GM12865 (cell line): ENCODE results near the gene B3GALT5.

Experiments
- DNase-seq: peaks from one replicate; pipeline ENCODE4 v3.0.0; 2010; ENCODE audit warnings: low read depth
- H3K4me3 ChIP-seq: 2 replicates; pipeline ENCODE4 v1.5.1; 2011; ENCODE audit warnings: mild to moderate bottlenecking, low read depth, low read length, control low read depth
- TF ChIP-seq, protein P1 (sequence below): IDR thresholded peaks from 2 replicates; pipeline ENCODE4 v1.5.1; 2011; ENCODE audit warnings: low read length, control low read depth, low read depth, inconsistent platforms; ENCODE audit not compliant: insufficient read depth; ENCODE audit errors: missing control alignments

Gene B3GALT5, protein sequence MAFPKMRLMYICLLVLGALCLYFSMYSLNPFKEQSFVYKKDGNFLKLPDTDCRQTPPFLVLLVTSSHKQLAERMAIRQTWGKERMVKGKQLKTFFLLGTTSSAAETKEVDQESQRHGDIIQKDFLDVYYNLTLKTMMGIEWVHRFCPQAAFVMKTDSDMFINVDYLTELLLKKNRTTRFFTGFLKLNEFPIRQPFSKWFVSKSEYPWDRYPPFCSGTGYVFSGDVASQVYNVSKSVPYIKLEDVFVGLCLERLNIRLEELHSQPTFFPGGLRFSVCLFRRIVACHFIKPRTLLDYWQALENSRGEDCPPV

DNA sequence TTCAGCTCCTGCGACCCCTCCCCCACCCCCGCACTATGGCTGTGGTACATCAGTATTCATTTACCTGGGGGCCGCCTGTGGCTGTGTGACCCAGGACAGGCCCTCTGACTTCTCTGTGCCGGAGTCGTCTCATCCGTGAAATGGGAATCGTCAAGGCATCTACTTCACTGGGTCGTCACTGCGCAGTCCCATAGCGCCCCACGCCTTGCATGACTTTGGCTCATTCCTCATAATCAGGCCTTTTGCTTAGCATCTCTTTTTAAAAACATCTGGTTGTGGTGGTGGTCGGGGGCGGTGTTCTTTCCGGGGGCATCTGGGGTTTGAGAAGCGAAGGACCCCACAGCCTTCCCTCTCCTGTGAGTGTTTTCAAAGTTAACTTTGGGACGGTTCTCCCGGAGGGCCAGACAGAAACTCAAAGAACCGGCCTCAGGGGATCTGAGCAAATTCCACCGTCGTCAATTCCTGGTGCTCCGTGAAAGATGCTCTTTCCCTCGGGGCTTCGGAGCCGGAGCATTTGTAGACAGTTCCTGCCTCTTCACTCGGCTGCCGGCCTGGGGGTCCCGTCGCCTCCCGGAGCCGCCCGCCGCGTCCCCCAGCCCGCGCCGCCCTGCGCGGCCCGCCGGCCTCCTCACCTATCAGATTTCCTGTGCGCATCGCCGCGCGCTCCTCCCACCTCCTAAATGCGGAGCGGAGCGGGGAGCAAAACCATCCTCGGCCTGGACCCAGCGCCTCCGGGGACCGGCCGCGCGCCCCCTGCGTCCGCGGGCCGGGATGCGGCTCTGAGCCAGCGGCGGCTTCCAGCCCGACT is at the start of gene B3GALT5:
TSS of gene B3GALT5 (plus strand) at position 708 of the 808 bp plus-strand sequence. CDS start 47,620 bp downstream, outside the sequence.
- TF ChIP-seq, protein P1, sequence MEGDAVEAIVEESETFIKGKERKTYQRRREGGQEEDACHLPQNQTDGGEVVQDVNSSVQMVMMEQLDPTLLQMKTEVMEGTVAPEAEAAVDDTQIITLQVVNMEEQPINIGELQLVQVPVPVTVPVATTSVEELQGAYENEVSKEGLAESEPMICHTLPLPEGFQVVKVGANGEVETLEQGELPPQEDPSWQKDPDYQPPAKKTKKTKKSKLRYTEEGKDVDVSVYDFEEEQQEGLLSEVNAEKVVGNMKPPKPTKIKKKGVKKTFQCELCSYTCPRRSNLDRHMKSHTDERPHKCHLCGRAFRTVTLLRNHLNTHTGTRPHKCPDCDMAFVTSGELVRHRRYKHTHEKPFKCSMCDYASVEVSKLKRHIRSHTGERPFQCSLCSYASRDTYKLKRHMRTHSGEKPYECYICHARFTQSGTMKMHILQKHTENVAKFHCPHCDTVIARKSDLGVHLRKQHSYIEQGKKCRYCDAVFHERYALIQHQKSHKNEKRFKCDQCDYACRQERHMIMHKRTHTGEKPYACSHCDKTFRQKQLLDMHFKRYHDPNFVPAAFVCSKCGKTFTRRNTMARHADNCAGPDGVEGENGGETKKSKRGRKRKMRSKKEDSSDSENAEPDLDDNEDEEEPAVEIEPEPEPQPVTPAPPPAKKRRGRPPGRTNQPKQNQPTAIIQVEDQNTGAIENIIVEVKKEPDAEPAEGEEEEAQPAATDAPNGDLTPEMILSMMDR = no peak
- no peak within 1 kb of the TSS for H3K4me3 ChIP-seq
- DNase-seq = no peak

DNA sequence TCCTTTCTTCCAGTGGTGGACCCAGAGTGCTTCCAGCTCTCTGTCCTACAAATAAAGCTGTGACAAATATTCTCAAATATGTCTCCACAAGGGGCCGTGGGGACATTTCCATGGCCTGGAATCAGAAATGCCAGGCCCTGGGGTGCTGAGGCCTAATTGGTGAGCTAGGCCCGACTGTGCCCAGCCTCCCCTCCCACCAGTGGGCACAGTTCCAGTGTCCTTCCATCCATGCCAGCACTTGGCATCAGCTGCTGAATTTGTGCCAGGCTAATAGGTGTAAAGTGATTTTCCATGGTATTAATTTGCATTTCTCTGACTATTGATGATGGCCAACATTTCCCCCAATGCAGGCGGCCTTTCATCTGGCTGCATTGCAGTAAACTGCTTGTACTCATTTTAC is 48.5 kb upstream of the B3GALT5 start:
- TF ChIP-seq, protein P1 = no peak
- no peak overlapping the region for H3K4me3 ChIP-seq
- no peak for DNase-seq

DNA sequence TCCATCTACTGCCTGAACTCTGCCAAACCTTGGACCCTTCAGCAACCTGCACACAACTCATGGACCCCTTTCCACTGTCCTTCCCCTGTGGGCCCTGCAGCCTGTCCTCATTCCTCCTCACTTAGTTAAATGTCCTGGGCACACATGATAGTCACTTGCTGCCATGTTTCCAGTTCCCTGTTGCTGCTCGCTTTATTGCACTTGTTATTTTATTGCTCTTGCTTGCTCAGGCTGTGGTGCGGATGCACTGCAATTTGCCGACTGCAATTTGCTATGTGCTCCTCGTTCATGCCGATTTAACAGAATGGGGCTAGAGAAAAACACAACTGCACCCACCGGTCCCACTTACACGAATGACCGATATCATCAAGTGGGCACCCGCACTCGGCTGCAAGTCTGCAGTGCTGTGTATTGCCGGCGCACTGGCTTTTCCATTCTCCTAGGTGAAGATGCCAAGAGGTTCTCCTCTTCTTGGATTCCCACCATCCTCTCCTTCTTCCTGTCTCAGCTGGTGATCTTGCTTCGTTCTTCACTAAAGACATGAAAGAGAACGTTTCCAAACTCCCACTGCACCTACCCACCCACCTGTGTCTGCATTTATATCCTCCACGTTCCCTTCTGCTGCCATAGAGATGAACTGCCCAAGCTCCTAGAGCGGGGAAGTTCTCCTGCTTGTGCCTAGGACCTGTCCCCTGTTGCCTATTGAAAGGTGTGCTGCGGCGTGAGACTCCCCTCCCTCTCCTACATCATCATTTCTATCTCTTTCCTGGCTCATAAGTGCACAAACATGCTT is 45.4 kb upstream of the B3GALT5 start:
- H3K4me3 ChIP-seq = no peak overlapping the region
- TF ChIP-seq, protein P1 = no peak
- DNase-seq = no peak

DNA sequence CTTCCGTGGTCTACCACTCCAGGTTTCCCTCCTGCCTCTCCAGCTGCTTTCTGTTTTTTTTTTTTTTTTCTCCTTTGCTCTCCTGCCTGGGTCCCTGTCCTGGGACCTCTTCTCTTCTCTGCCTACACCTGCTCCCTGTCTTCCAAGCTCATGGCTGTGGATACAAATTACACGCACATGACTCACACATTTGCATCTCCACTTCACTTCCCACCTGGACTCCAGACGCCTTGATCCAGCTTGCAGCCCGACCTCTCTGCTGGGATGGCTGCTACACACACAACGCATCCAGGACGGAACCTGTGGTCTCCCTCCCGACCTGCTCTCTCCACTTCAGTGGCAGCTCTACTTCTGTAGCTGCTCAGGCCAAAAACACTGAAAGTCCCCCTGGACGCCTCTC is 44.4 kb upstream of the B3GALT5 start:
- DNase-seq = no peak
- TF ChIP-seq, protein P1 = no peak
- no peak overlapping the region for H3K4me3 ChIP-seq

DNA sequence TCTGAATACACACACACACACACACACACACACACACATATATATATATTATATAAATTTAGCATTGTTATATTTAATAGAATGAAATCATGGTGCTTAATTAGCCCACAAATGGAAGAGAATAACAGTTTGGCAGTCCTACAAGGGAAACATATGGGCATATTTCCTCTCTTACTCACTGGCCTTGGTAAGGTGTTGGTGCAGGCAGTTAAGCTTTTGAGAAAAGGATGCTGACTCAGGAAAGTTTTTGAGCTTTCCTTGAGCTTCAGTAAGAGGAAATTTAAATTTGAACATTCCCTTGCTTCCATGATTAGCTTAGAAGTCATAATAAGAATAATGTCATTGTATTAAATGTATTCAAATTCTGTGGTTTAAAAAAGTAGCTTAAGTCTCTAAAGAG is 37.0 kb upstream of the B3GALT5 start:
- no peak for DNase-seq
- TF ChIP-seq, protein P1 = no peak
- no peak overlapping the region for H3K4me3 ChIP-seq

DNA sequence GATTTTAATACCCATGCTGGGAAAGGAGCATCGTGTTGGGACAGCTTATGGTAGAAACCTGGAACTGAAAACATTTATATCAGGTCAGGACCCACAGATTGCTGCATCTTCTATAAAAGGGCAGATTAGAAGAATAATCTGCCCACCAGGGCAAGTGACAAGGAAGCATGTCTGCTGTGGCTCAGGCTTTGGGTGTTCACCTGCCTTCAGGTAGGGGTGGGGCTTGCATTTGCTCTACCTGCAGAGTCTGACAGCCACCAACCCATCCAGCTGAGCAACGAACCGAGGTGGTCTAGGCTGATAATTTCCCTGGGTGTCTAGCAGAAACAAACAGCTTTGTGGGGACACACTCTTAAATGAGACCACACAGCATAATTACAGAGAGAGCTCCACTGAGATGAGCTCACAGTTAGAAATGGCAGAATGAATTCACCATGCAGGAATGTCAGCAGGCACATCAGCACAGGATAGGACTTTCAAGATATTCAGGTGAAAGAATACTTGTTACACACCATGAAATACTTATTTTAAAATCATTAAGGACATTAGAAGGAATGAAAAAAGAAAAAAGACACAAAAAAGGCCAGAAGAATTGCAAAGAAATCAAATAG is 36.1 kb upstream of the B3GALT5 start:
- no peak for DNase-seq
- no peak overlapping the region for H3K4me3 ChIP-seq
- TF ChIP-seq, protein P1 = no peak
